Islet of Langerhans (tissue), 1 donor: ENCODE results near the gene TMEM190.

ENCODE experiments used
- FAIRE-seq: peaks from one replicate; lab custom pipeline; 2011; peaks lifted over from hg19 to GRCh38; lab: Jason Lieb, UNC

The TMEM190 gene

GRCh38 chr19:55372316-55373081 lies 4.1 kb upstream of the TMEM190 start:
- FAIRE-seq = no peak

- FAIRE-seq = no peak
These were observed 3.2 kb upstream of the TMEM190 start for GRCh38 chr19:55373306-55373992.

GRCh38 chr19:55373993-55374757 lies 2.5 kb upstream of the TMEM190 start:
- FAIRE-seq = no peak

- FAIRE-seq = no peak
These were observed 918 bp downstream of the TMEM190 start for GRCh38 chr19:55377356-55378131.

- no peak for FAIRE-seq
These were observed 2.5 kb downstream of the TMEM190 start for GRCh38 chr19:55379174-55379573.

GRCh38 chr19:55382013-55382412 lies 5.4 kb downstream of the TMEM190 start:
- FAIRE-seq = no peak

- FAIRE-seq = no peak
These were observed 6.0 kb downstream of the TMEM190 start for GRCh38 chr19:55382522-55383054.

- no peak for FAIRE-seq
These were observed 6.9 kb downstream of the TMEM190 start for GRCh38 chr19:55383279-55384130.

GRCh38 chr19:55384131-55384919 lies 7.7 kb downstream of the TMEM190 start, which contains the start of gene TMEM238:
Gene TMEM238, minus strand, starts transcription at chr19:55384292. Its CDS starts 33 bp downstream, at chr19:55384259.
- no peak for FAIRE-seq

- no peak for FAIRE-seq
These were observed 8.5 kb downstream of the TMEM190 start for GRCh38 chr19:55384920-55385723.

GRCh38 chr19:55385724-55386492 lies 9.3 kb downstream of the TMEM190 start, which contains the start of gene RPL28:
Gene RPL28, plus strand, starts transcription at chr19:55385932. Its CDS starts 426 bp downstream, at chr19:55386358.
- FAIRE-seq = peak; percentile 38

- no peak for FAIRE-seq
These were observed 9.9 kb downstream of the TMEM190 start for GRCh38 chr19:55386493-55386971.

- no peak for FAIRE-seq
These were observed 11.3 kb downstream of the TMEM190 start for GRCh38 chr19:55387736-55388497.

GRCh38 chr19:55389386-55390317 lies 13.0 kb downstream of the TMEM190 start:
- FAIRE-seq = no peak

- FAIRE-seq = no peak
These were observed 13.8 kb downstream of the TMEM190 start for GRCh38 chr19:55390461-55390880.

- FAIRE-seq = no peak
These were observed 14.6 kb downstream of the TMEM190 start for GRCh38 chr19:55391191-55391670.
